Panc1 (cell line): ENCODE results near the gene CCNG2.

Source experiments
- CTCF ChIP-seq: fragments of 450-650 bp; IDR thresholded peaks from 2 replicates; pipeline ENCODE4 v1.5.1; 2017; ENCODE audit warnings: mild to moderate bottlenecking
- POLR2AphosphoS5 ChIP-seq: IDR thresholded peaks from 2 replicates; pipeline ENCODE4 v1.6.1; 2012; ENCODE audit warnings: mild to moderate bottlenecking, low read depth, low read length, moderate library complexity
- TCF7L2 ChIP-seq: IDR thresholded peaks from 2 replicates; pipeline ENCODE4 v1.6.1; 2011; ENCODE audit warnings: mild to moderate bottlenecking, low read depth, low read length, inconsistent platforms

- TF ChIP-seq CTCF, result no peak
- TF ChIP-seq TCF7L2, result no peak
- TF ChIP-seq POLR2AphosphoS5, result no peak
Measured at GRCh38 chr4:77174426-77174825, 17.4 kb downstream of the CCNG2 start.
